Prostate gland (tissue), 2 donors: ENCODE data around the gene PPP1R14C. TPM values are rescaled to one million over a fixed set of nuclear protein-coding genes. Genes with fewer than 3 reads are reported as not detected.

Experiments
- DNase-seq: peaks from one replicate; pipeline ENCODE4 v3.0.0-alpha.2; 2019; ENCODE audit warnings: low spot score
- H3K27ac ChIP-seq, 2 donors: fragments of 200-600 bp; sonication (generic); 2 replicates each; pipeline ENCODE4 v1.5.1; 2017 to 2019
- H3K27me3 ChIP-seq: fragments of 200-600 bp; sonication (generic); replicated peaks from 2 replicates; pipeline ENCODE4 v1.5.1; 2019; ENCODE audit not compliant: insufficient read depth
- H3K36me3 ChIP-seq, 2 donors: fragments of 200-600 bp; sonication (generic); 1 replicate in 1 of 2; 2 replicates in 1 of 2; pipeline versions ENCODE4 v1.5.1 to v1.8.1; 2017 to 2019
- H3K4me1 ChIP-seq: fragments of 200-600 bp; sonication (generic); replicated peaks from 2 replicates; pipeline ENCODE4 v1.5.1; 2019
- H3K4me3 ChIP-seq, 2 donors: fragments of 200-600 bp; sonication (generic); 2 replicates each; pipeline ENCODE4 v1.5.1; 2017 to 2019
- H3K9me3 ChIP-seq: fragments of 200-600 bp; sonication (generic); 2 replicates; pipeline ENCODE4 v1.5.1; 2017
- POLR2A ChIP-seq: fragments of 450-650 bp; IDR thresholded peaks from one replicate; pipeline ENCODE4 v1.6.1; 2016; ENCODE audit warnings: antibody characterized with exemption, mild to moderate bottlenecking
- POLR2AphosphoS5 ChIP-seq: sonication (generic); formaldehyde crosslinking; IDR thresholded peaks from one replicate; pipeline ENCODE4 v1.6.1; 2017; ENCODE audit warnings: antibody characterized with exemption
- WGBS: methylation state at CpG from one replicate; pipeline ENCODE4 v1.1.5; 2018; 5-methylcytosine and 5-hydroxymethylcytosine counted together
- intact Hi-C: fragments of 100-400 bp; cut with DNase I; formaldehyde crosslinking; loops from one replicate; pipeline ENCODE4 v1.14.2; 2022
- total RNA-seq, 2 donors: library from RNA; depleted of rRNA; stranded (reverse); fragments of >200 nt; gene quantifications; one replicate each; pipeline ENCODE4 v1.1.0, GENCODE V29; 2016
- TF ChIP-seq, protein P1 (sequence below), 4 experiments: fragments of 200-600 bp in 2 of 4; fragments of 450-650 bp in 2 of 4; sonication (generic) in 2 of 4; IDR thresholded peaks; 1 replicate in 3 of 4; 2 replicates in 1 of 4; pipeline ENCODE4 v1.5.1; 2016 to 2019; ENCODE audit warnings: antibody characterized with exemption in 4 of 4, mild to moderate bottlenecking in 2 of 4, moderate library complexity in 2 of 4

Gene PPP1R14C
- total RNA-seq, 2 donors from 2014 or later = 3.4 to 14.8 TPM

DNA sequence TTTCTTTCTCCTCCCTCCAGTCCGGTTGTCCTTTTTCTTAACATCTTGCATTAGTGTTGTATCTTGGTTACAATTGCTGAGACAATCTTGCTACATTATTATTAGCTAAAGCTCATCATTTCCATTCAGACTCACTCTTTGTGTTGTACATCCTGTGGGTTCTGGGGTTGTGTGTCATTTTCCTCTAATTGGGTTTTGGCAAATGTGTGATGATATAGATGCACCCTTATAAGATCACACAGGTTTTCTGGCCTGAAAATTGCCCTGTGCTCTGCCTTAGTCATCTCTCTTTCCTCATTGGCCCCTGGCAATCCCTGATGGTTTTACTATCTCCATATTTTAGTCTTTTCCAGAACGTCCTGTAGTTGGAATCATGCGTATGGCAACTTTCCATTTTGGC, 60.1 kb downstream of the PPP1R14C start:
- Histone ChIP-seq H3K4me1 (no peaks in the 10 kb centered on the region), H3K4me3 (no peak overlapping the region), H3K9me3 (no peaks in the 10 kb centered on the region), H3K27ac (no peak overlapping the region), H3K36me3 (no peaks in the 10 kb centered on the region), H3K27me3 (no peaks in the 10 kb centered on the region)
- 82% methylated on average over 3 of the region's 3 CpGs for WGBS
- no peak for DNase-seq
- TF ChIP-seq, protein P1, sequence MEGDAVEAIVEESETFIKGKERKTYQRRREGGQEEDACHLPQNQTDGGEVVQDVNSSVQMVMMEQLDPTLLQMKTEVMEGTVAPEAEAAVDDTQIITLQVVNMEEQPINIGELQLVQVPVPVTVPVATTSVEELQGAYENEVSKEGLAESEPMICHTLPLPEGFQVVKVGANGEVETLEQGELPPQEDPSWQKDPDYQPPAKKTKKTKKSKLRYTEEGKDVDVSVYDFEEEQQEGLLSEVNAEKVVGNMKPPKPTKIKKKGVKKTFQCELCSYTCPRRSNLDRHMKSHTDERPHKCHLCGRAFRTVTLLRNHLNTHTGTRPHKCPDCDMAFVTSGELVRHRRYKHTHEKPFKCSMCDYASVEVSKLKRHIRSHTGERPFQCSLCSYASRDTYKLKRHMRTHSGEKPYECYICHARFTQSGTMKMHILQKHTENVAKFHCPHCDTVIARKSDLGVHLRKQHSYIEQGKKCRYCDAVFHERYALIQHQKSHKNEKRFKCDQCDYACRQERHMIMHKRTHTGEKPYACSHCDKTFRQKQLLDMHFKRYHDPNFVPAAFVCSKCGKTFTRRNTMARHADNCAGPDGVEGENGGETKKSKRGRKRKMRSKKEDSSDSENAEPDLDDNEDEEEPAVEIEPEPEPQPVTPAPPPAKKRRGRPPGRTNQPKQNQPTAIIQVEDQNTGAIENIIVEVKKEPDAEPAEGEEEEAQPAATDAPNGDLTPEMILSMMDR (IDR thresholded peaks at IDR 0.05) = no peak
- TF ChIP-seq POLR2AphosphoS5 (no peak), POLR2A (no peak)
- intact Hi-C loops = no loop called here

GRCh38 chr6:150203378-150203777, 60.5 kb downstream of the PPP1R14C start:
- H3K27ac ChIP-seq = no peak overlapping the region
- TF ChIP-seq, protein P1 (IDR thresholded peaks at IDR 0.05) = no peak
- no peak for TF ChIP-seq POLR2AphosphoS5
- no peak for TF ChIP-seq POLR2A
- H3K27me3 ChIP-seq = no peaks in the 10 kb centered on the region
- no peak for DNase-seq
- intact Hi-C loops = no loop called here
- H3K4me3 ChIP-seq = no peak overlapping the region
- no peaks in the 10 kb centered on the region for H3K36me3 ChIP-seq
- no peaks in the 10 kb centered on the region for H3K4me1 ChIP-seq
- 97% methylated on average over 12 of the region's 12 CpGs for WGBS
- H3K9me3 ChIP-seq = no peaks in the 10 kb centered on the region

DNA sequence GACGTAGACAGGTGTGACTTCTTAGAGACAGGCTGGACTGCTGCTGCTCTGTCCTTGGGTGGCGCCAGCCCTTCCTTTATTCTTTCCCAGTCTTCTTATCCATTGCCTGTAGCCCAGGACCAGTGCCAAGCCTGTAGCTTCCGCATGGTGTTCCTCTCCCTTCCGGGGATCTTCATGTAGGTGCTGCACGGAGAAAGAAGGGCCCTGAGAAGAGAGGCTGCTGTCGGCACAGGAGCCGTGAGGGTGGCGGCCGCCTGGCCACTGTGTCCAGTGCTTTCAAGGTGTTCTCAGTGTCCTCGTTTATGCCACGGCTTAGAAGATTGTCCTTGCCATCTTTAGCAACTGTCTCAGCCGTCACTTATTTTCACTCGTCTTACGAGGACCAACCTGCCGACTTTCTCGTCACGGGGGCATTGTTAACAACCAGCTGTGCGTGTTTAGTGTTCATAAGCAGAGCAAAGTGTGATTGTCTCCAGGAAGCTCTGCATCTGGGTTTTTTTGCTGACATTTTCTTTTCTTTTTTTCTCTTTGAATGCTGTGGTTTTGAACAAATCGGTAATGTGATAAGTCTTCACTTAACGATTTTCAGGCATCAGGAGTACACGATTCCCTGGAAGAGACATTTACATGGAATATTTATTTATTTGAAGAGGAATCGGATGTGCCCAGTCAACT, 61.2 kb downstream of the PPP1R14C start:
- H3K36me3 ChIP-seq = no peaks in the 10 kb centered on the region
- intact Hi-C loops = no loop called here
- DNase-seq = no peak
- TF ChIP-seq, protein P1 (IDR thresholded peaks at IDR 0.05) = no peak
- TF ChIP-seq POLR2A (no peak), POLR2AphosphoS5 (no peak)
- H3K4me3 ChIP-seq = no peak overlapping the region
- H3K27ac ChIP-seq = no peak overlapping the region
- H3K27me3 ChIP-seq = no peaks in the 10 kb centered on the region
- no peaks in the 10 kb centered on the region for H3K9me3 ChIP-seq
- H3K4me1 ChIP-seq = no peaks in the 10 kb centered on the region
- 79% methylated on average over 22 of the region's 22 CpGs for WGBS

DNA sequence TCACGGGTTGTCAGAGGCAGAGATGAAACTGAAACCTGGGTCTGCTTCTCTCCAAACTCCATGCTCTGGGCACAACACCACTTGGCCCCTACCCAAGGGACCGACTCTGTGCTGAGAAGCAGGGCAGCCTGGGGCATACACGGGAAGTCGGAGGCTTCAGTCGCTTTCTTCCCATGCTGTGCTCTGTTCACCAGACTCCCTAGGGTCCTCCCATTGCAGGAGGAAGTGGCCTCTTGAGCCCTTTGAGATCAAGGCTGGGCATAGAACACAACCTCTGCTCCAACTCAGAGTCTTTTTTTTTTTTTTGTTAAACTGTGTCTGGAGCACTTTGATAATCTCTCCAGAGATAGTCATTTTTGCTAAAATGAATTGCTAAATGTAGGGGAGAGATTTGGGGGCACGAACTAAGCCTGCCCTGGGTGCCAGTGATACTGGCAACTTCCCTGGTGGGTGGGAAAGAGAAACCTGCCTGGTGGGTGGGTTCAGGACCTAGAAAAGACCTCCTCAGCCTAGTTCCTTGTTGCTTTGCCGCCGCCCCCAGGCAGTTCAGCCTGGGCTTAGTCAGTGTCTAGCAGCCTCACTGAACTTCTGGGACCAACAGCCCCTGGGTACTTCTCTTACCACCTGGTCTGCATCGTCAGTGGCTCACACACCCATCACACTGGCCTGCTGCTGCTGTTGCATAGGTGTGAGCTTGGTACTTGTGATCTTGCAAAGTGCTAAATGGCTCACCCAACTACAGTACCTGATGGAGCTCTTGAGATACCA, 62.0 kb downstream of the PPP1R14C start:
- no peak for DNase-seq
- intact Hi-C loops = no loop called here
- Histone ChIP-seq H3K27ac (no peak overlapping the region), H3K27me3 (no peaks in the 10 kb centered on the region), H3K9me3 (no peaks in the 10 kb centered on the region), H3K4me3 (no peak overlapping the region), H3K4me1 (no peaks in the 10 kb centered on the region), H3K36me3 (no peaks in the 10 kb centered on the region)
- WGBS = 72% methylated on average over 9 of the region's 9 CpGs
- no peak for TF ChIP-seq POLR2A
- TF ChIP-seq, protein P1 (IDR thresholded peaks at IDR 0.05) = no peak
- TF ChIP-seq POLR2AphosphoS5 = no peak
